ENCODE results near the gene CTBS.

GRCh38 chr1:84570436-84571149, 3.6 kb downstream of the CTBS start:
- TF ChIP-seq CTCF (IDR thresholded peaks at IDR 0.05) (no peak), POLR2A (IDR thresholded peaks at IDR 0.05) (no peak)
